Nephron (organoid): ENCODE data around the gene SLN.
A peak's percentile ranks its signal among the peaks of the same experiment; 100 is the strongest.

Experiments
- H3K27ac Mint-ChIP-seq, 3 experiments: 2 replicates each; pipeline ENCODE4 v1.8.0; 2020; ENCODE audit warnings: mixed read lengths in 3 of 3, mild to moderate bottlenecking in 2 of 3, moderate library complexity in 1 of 3
- H3K27me3 Mint-ChIP-seq: 2 replicates; pipeline ENCODE4 v1.8.0; 2021; ENCODE audit warnings: low read depth, mild to moderate bottlenecking, moderate library complexity, mixed read lengths
- H3K36me3 Mint-ChIP-seq: 2 replicates; pipeline ENCODE4 v1.8.0; 2020; ENCODE audit warnings: low read depth, mixed read lengths
- H3K4me1 Mint-ChIP-seq: 2 replicates; pipeline ENCODE4 v1.8.0; 2020; ENCODE audit warnings: mixed read lengths
- H3K4me3 Mint-ChIP-seq, 3 experiments: 2 replicates each; pipeline ENCODE4 v1.8.0; 2020; ENCODE audit warnings: mild to moderate bottlenecking in 3 of 3, mixed read lengths in 3 of 3, moderate library complexity in 2 of 3
- H3K9me3 Mint-ChIP-seq: 2 replicates; pipeline ENCODE4 v1.8.0; 2020; ENCODE audit warnings: mixed read lengths
- TF ChIP-seq, protein P1 (sequence below), 3 experiments: fragments of 200-600 bp; sonication (generic); IDR thresholded peaks; one replicate each; pipeline ENCODE4 v1.5.0; 2021; ENCODE audit warnings: antibody characterized with exemption in 3 of 3; ENCODE audit not compliant: unreplicated experiment in 3 of 3

SLN gene

DNA sequence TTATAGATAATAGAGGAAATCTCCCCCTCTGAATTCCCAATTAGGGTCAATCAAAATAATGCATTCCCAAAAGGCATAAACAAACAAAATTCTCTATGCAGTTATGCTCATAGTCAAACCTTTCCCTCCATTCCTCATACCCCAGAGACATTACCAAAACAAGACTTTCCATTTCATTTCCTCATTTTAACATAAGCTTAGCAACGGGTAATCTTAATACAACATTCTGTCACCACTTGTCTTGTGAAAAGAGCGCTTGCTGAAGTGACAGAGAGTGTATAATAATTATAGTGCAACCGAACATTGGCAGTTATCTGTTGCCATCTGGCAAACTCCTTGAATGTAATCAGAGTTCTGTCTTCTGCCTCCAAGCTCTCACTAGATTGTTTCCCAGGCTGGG lies 1.2 kb upstream of the SLN start:
- H3K36me3 Mint-ChIP-seq, result no peaks in the 10 kb centered on the region
- no peaks in the 10 kb centered on the region for H3K9me3 Mint-ChIP-seq
- peaks cover 36% of the 10 kb centered on the region for H3K4me1 Mint-ChIP-seq
- peak overlapping the region in 1 of 3 experiments; percentile 7 for H3K4me3 Mint-ChIP-seq
- TF ChIP-seq, protein P1, sequence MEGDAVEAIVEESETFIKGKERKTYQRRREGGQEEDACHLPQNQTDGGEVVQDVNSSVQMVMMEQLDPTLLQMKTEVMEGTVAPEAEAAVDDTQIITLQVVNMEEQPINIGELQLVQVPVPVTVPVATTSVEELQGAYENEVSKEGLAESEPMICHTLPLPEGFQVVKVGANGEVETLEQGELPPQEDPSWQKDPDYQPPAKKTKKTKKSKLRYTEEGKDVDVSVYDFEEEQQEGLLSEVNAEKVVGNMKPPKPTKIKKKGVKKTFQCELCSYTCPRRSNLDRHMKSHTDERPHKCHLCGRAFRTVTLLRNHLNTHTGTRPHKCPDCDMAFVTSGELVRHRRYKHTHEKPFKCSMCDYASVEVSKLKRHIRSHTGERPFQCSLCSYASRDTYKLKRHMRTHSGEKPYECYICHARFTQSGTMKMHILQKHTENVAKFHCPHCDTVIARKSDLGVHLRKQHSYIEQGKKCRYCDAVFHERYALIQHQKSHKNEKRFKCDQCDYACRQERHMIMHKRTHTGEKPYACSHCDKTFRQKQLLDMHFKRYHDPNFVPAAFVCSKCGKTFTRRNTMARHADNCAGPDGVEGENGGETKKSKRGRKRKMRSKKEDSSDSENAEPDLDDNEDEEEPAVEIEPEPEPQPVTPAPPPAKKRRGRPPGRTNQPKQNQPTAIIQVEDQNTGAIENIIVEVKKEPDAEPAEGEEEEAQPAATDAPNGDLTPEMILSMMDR (IDR thresholded peaks at IDR 0.05; ENCODE audit: unreplicated experiment in 3 of 3), result no peak
- peak overlapping the region in 1 of 3 experiments; percentile 49 for H3K27ac Mint-ChIP-seq
- H3K27me3 Mint-ChIP-seq, result peaks cover 4% of the 10 kb centered on the region

- TF ChIP-seq, protein P1 (IDR thresholded peaks at IDR 0.05; ENCODE audit: unreplicated experiment in 3 of 3), result no peak
- Mint-ChIP-seq H3K36me3 (no peaks in the 10 kb centered on the region), H3K4me3 (peak overlapping the region in 1 of 3 experiments; percentile 59), H3K27me3 (peaks cover 4% of the 10 kb centered on the region), H3K9me3 (no peaks in the 10 kb centered on the region), H3K27ac (no peak overlapping the region), H3K4me1 (peaks cover 48% of the 10 kb centered on the region)
These were observed 1.6 kb downstream of the SLN start for GRCh38 chr11:107710301-107710700.

DNA sequence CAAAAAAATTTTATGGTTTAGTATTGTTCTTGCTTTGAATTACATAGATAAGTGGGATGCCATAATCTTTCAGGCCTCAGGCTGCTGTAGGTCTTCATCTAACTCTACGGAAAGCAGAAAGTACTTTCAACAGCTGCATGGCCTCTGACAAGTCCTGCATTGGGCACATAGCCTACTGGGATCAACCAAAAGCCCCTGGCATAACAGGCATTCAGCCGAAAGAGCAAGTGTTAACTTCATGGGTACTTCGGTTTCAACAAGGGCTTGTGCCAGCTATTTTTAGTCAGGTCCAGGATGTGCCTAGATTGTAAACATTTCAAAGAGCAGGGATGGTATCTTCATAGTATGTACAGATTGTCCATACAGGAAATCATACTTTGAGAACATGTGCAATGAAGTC lies 3.1 kb downstream of the SLN start:
- peaks cover 8% of the 10 kb centered on the region for H3K27me3 Mint-ChIP-seq
- H3K4me3 Mint-ChIP-seq, result peak overlapping the region in 1 of 3 experiments; percentile 63
- no peaks in the 10 kb centered on the region for H3K36me3 Mint-ChIP-seq
- TF ChIP-seq, protein P1 (IDR thresholded peaks at IDR 0.05; ENCODE audit: unreplicated experiment in 3 of 3), result no peak
- no peaks in the 10 kb centered on the region for H3K9me3 Mint-ChIP-seq
- peaks cover 52% of the 10 kb centered on the region for H3K4me1 Mint-ChIP-seq
- H3K27ac Mint-ChIP-seq, result peak overlapping the region in 1 of 3 experiments; percentile 30

- Mint-ChIP-seq H3K9me3 (no peaks in the 10 kb centered on the region), H3K4me1 (peaks cover 54% of the 10 kb centered on the region), H3K27me3 (peaks cover 13% of the 10 kb centered on the region), H3K4me3 (peak overlapping the region in 1 of 3 experiments; percentile 15), H3K27ac (peak overlapping the region in 1 of 3 experiments; percentile 32), H3K36me3 (no peaks in the 10 kb centered on the region)
- TF ChIP-seq, protein P1 (IDR thresholded peaks at IDR 0.05; ENCODE audit: unreplicated experiment in 3 of 3), result no peak
These were observed 4.0 kb downstream of the SLN start for GRCh38 chr11:107707807-107708206.

GRCh38 chr11:107707215-107707671 lies 4.6 kb downstream of the SLN start:
- Mint-ChIP-seq H3K4me3 (peak overlapping the region in 1 of 3 experiments; percentile 15), H3K27ac (peak overlapping the region in 2 of 3 experiments; percentile 25 to 32), H3K9me3 (no peaks in the 10 kb centered on the region), H3K36me3 (no peaks in the 10 kb centered on the region), H3K27me3 (peaks cover 13% of the 10 kb centered on the region), H3K4me1 (peaks cover 48% of the 10 kb centered on the region)
- TF ChIP-seq, protein P1 (IDR thresholded peaks at IDR 0.05; ENCODE audit: unreplicated experiment in 3 of 3), result no peak

- H3K4me3 Mint-ChIP-seq, result no peak overlapping the region
- TF ChIP-seq, protein P1 (IDR thresholded peaks at IDR 0.05; ENCODE audit: unreplicated experiment in 3 of 3), result no peak
- no peaks in the 10 kb centered on the region for H3K9me3 Mint-ChIP-seq
- peaks cover 13% of the 10 kb centered on the region for H3K27me3 Mint-ChIP-seq
- H3K27ac Mint-ChIP-seq, result no peak overlapping the region
- no peaks in the 10 kb centered on the region for H3K36me3 Mint-ChIP-seq
- H3K4me1 Mint-ChIP-seq, result peaks cover 46% of the 10 kb centered on the region
These were observed 5.3 kb downstream of the SLN start for GRCh38 chr11:107706531-107706930.
